DND-41 (cell line): ENCODE data around the gene OR5K1.

Experiments used
- CTCF ChIP-seq: IDR thresholded peaks from 2 replicates; pipeline ENCODE4 v1.5.1; 2012; ENCODE audit warnings: borderline replicate concordance, low read length, moderate library complexity, mild to moderate bottlenecking; ENCODE audit not compliant: poor library complexity, severe bottlenecking; ENCODE audit errors: extremely low read depth
- EZH2 ChIP-seq: IDR thresholded peaks from 3 replicates; pipeline ENCODE4 v1.6.1; 2012; ENCODE audit warnings: borderline replicate concordance, low read depth, mild to moderate bottlenecking, moderate library complexity, low read length, inconsistent platforms; ENCODE audit not compliant: severe bottlenecking

- TF ChIP-seq CTCF (no peak), EZH2 (no peak)
These were observed 29.2 kb upstream of the OR5K1 start for GRCh38 chr3:98433764-98434163.
